NCI-H524 (cell line): ENCODE measurements around the gene HTT.

Source experiments
- DNase-seq, 2 experiments: peaks; one replicate each; lab custom pipeline; 2025; lab: John Stamatoyannopoulos, UW

Gene HTT

GRCh38 chr4:3200423-3201090, 126.1 kb downstream of the HTT start:
- DNase-seq, result no peak

- DNase-seq, result peak in 1 of 2 experiments; percentile 9
Observed at GRCh38 chr4:3201718-3202702, 127.5 kb downstream of the HTT start.

GRCh38 chr4:3202836-3203820, 128.6 kb downstream of the HTT start:
- no peak for DNase-seq

GRCh38 chr4:3203971-3204431, 129.5 kb downstream of the HTT start:
- DNase-seq, result no peak

GRCh38 chr4:3205995-3206394, 131.5 kb downstream of the HTT start:
- DNase-seq, result no peak

GRCh38 chr4:3206439-3207100, 132.1 kb downstream of the HTT start:
- no peak for DNase-seq

GRCh38 chr4:3207531-3208037, 133.1 kb downstream of the HTT start:
- DNase-seq, result no peak

- DNase-seq, result no peak
Observed at GRCh38 chr4:3208826-3209225, 134.3 kb downstream of the HTT start.

- DNase-seq, result no peak
Observed at GRCh38 chr4:3209551-3210325, 135.3 kb downstream of the HTT start.

GRCh38 chr4:3210467-3210866, 136.0 kb downstream of the HTT start:
- DNase-seq, result no peak

GRCh38 chr4:3211866-3212265, 137.4 kb downstream of the HTT start:
- DNase-seq, result no peak

GRCh38 chr4:3212391-3213105, 138.1 kb downstream of the HTT start:
- DNase-seq, result no peak

- DNase-seq, result no peak
Observed at GRCh38 chr4:3213106-3213425, 138.6 kb downstream of the HTT start.

- no peak for DNase-seq
Observed at GRCh38 chr4:3213661-3214250, 139.3 kb downstream of the HTT start.

- no peak for DNase-seq
Observed at GRCh38 chr4:3215256-3215655, 140.8 kb downstream of the HTT start.

GRCh38 chr4:3215733-3216132, 141.3 kb downstream of the HTT start:
- DNase-seq, result no peak

- no peak for DNase-seq
Observed at GRCh38 chr4:3217266-3217665, 142.8 kb downstream of the HTT start.

- no peak for DNase-seq
Observed at GRCh38 chr4:3217771-3218170, 143.3 kb downstream of the HTT start.
